DND-41 (cell line): ENCODE measurements around the gene REG1B.

Experiments used
- CTCF ChIP-seq: IDR thresholded peaks from 2 replicates; pipeline ENCODE4 v1.5.1; 2012; ENCODE audit warnings: borderline replicate concordance, low read length, moderate library complexity, mild to moderate bottlenecking; ENCODE audit not compliant: poor library complexity, severe bottlenecking; ENCODE audit errors: extremely low read depth
- EZH2 ChIP-seq: IDR thresholded peaks from 3 replicates; pipeline ENCODE4 v1.6.1; 2012; ENCODE audit warnings: borderline replicate concordance, low read depth, mild to moderate bottlenecking, moderate library complexity, low read length, inconsistent platforms; ENCODE audit not compliant: severe bottlenecking

- no peak for TF ChIP-seq EZH2
- no peak for TF ChIP-seq CTCF
Observed at GRCh38 chr2:79084495-79085135, 3.2 kb downstream of the REG1B start.
